ENCODE data around the gene ANKS1A.
"Not testable (repeated sequence)": the region's sequence is repeated elsewhere in the genome, so short reads cannot be mapped to it uniquely, and the experiment has no call there.

Gene ANKS1A

GRCh38 chr6:34981951-34982350 is 92.9 kb downstream of the ANKS1A start:
- no peak overlapping the region for H3K27ac ChIP-seq
- no peak for DNase-seq (ENCODE audit: low read depth, low spot score)

- no peak for DNase-seq (ENCODE audit: low read depth, low spot score)
- no peak overlapping the region for H3K27ac ChIP-seq
These were observed 93.4 kb downstream of the ANKS1A start for GRCh38 chr6:34982424-34982852.

GRCh38 chr6:34984416-34984815 is 95.4 kb downstream of the ANKS1A start:
- no peak for DNase-seq (ENCODE audit: low read depth, low spot score)
- H3K27ac ChIP-seq: no peak overlapping the region

- no peak for DNase-seq (ENCODE audit: low read depth, low spot score)
- H3K27ac ChIP-seq: no peak overlapping the region
These were observed 96.2 kb downstream of the ANKS1A start for GRCh38 chr6:34985236-34985635.

- no peak overlapping the region for H3K27ac ChIP-seq
- peak; percentile 16 for DNase-seq (ENCODE audit: low read depth, low spot score)
These were observed 97.8 kb downstream of the ANKS1A start for GRCh38 chr6:34986845-34987246.

GRCh38 chr6:34987506-34987905 is 98.5 kb downstream of the ANKS1A start:
- DNase-seq (ENCODE audit: low read depth, low spot score): no peak
- H3K27ac ChIP-seq: no peak overlapping the region

GRCh38 chr6:34990971-34991560 is 102.0 kb downstream of the ANKS1A start:
- DNase-seq (ENCODE audit: low read depth, low spot score): no peak
- H3K27ac ChIP-seq: no peak overlapping the region

GRCh38 chr6:34992376-34992775 is 103.3 kb downstream of the ANKS1A start:
- H3K27ac ChIP-seq: no peak overlapping the region
- no peak for DNase-seq (ENCODE audit: low read depth, low spot score)

- H3K27ac ChIP-seq: no peak overlapping the region
- DNase-seq (ENCODE audit: low read depth, low spot score): no peak
These were observed 104.2 kb downstream of the ANKS1A start for GRCh38 chr6:34993213-34993612.

- H3K27ac ChIP-seq: no peak overlapping the region
These were observed 105.6 kb downstream of the ANKS1A start for GRCh38 chr6:34994693-34995092.

GRCh38 chr6:34998417-34998816 is 109.4 kb downstream of the ANKS1A start:
- not testable (repeated sequence) for DNase-seq (ENCODE audit: low read depth, low spot score); H3K27ac ChIP-seq

More at GRCh38 chr6:34994693-34995092, 105.6 kb downstream of the ANKS1A start:
- no peak for DNase-seq (ENCODE audit: low read depth, low spot score)

- not testable (repeated sequence) for DNase-seq (ENCODE audit: low read depth, low spot score)
These were observed 110.1 kb downstream of the ANKS1A start for GRCh38 chr6:34999153-34999552.

GRCh38 chr6:34999962-35000361 is 110.9 kb downstream of the ANKS1A start:
- H3K27ac ChIP-seq; DNase-seq (ENCODE audit: low read depth, low spot score): not testable (repeated sequence)

More at GRCh38 chr6:34999153-34999552, 110.1 kb downstream of the ANKS1A start:
- H3K27ac ChIP-seq: not testable (repeated sequence)

GRCh38 chr6:35001349-35001748 is 112.3 kb downstream of the ANKS1A start:
- H3K27ac ChIP-seq; DNase-seq (ENCODE audit: low read depth, low spot score): not testable (repeated sequence)

GRCh38 chr6:35003886-35004530 is 115.0 kb downstream of the ANKS1A start:
- not testable (repeated sequence) for DNase-seq (ENCODE audit: low read depth, low spot score); H3K27ac ChIP-seq

- no peak overlapping the region for H3K27ac ChIP-seq
- DNase-seq (ENCODE audit: low read depth, low spot score): no peak
These were observed 118.0 kb downstream of the ANKS1A start for GRCh38 chr6:35007016-35007415.

GRCh38 chr6:35008858-35009257 is 119.8 kb downstream of the ANKS1A start:
- DNase-seq (ENCODE audit: low read depth, low spot score): no peak
- no peak overlapping the region for H3K27ac ChIP-seq

- no peak for DNase-seq (ENCODE audit: low read depth, low spot score)
- no peak overlapping the region for H3K27ac ChIP-seq
These were observed 122.3 kb downstream of the ANKS1A start for GRCh38 chr6:35011096-35012041.

GRCh38 chr6:35013701-35014100 is 124.6 kb downstream of the ANKS1A start:
- no peak overlapping the region for H3K27ac ChIP-seq
- DNase-seq (ENCODE audit: low read depth, low spot score): no peak

GRCh38 chr6:35014341-35014740 is 125.3 kb downstream of the ANKS1A start:
- no peak for DNase-seq (ENCODE audit: low read depth, low spot score)
- H3K27ac ChIP-seq: peak overlapping the region; percentile 51

GRCh38 chr6:35014786-35015185 is 125.7 kb downstream of the ANKS1A start:
- DNase-seq (ENCODE audit: low read depth, low spot score): peak; percentile 65
- peak overlapping the region; percentile 51 for H3K27ac ChIP-seq
